Stomach (tissue), 9 donors: ENCODE measurements around the gene LRRC31. TPM values are rescaled to one million over a fixed set of nuclear protein-coding genes. Genes with fewer than 3 reads are reported as not detected.

ENCODE experiments used
- DNase-seq, 2 donors: peaks; one replicate each; pipeline versions ENCODE4 v3.0.0 to v3.0.0-alpha.2; 2013 to 2019
- H3K27ac ChIP-seq, 5 donors: fragments of 200-600 bp in 4 of 5; sonication (generic) in 4 of 5; one replicate each; pipeline ENCODE4 v1.5.1; 2013 to 2019; ENCODE audit warnings: mild to moderate bottlenecking in 1 of 5, moderate library complexity in 1 of 5
- H3K27me3 ChIP-seq, 3 donors: fragments of 200-600 bp; sonication (generic); one replicate each; pipeline ENCODE4 v1.5.1; 2017 to 2019; ENCODE audit warnings: mixed run types in 1 of 3
- H3K36me3 ChIP-seq, 4 donors: fragments of 200-600 bp; sonication (generic); 1 replicate in 3 of 4; 2 replicates in 1 of 4; pipeline ENCODE4 v1.5.1; 2016 to 2019
- H3K4me1 ChIP-seq, 4 donors: fragments of 200-600 bp; sonication (generic); one replicate each; pipeline ENCODE4 v1.5.1; 2016 to 2019
- H3K4me3 ChIP-seq, 4 donors: fragments of 200-600 bp; sonication (generic) in 3 of 4; one replicate each; pipeline ENCODE4 v1.5.1; 2016 to 2019; ENCODE audit warnings: mild to moderate bottlenecking in 1 of 4
- H3K9me3 ChIP-seq, 4 donors: fragments of 200-600 bp; sonication (generic); one replicate each; pipeline ENCODE4 v1.5.1; 2016 to 2019
- CTCF ChIP-seq, 7 experiments: fragments of 450-650 bp in 4 of 7; fragments of 200-600 bp in 3 of 7; sonication (generic) in 3 of 7; IDR thresholded peaks; one replicate each; pipeline ENCODE4 v1.5.1; 2016 to 2019; ENCODE audit warnings: antibody characterized with exemption in 7 of 7, control low read depth in 2 of 7, mild to moderate bottlenecking in 1 of 7
- EP300 ChIP-seq: sonication (generic); formaldehyde crosslinking; IDR thresholded peaks from one replicate; pipeline ENCODE4 v1.6.1; 2017; ENCODE audit warnings: antibody characterized with exemption
- POLR2A ChIP-seq, 4 donors: fragments of 450-650 bp; IDR thresholded peaks; one replicate each; pipeline ENCODE4 v1.6.1; 2016; ENCODE audit warnings: antibody characterized with exemption in 4 of 4, control low read depth in 2 of 4, mild to moderate bottlenecking in 1 of 4, moderate library complexity in 1 of 4
- POLR2AphosphoS5 ChIP-seq, 3 donors: sonication (generic); formaldehyde crosslinking; IDR thresholded peaks; one replicate each; pipeline ENCODE4 v1.6.1; 2016; ENCODE audit warnings: antibody characterized with exemption in 3 of 3
- WGBS, 5 donors: extraction: QIAGEN DNeasy Blood & Tissue Kit in 3 of 5; methylation state at CpG; one replicate each; pipeline versions ENCODE4 v1.1.5 to v1.1.7; 2013 to 2018; 5-methylcytosine and 5-hydroxymethylcytosine counted together
- intact Hi-C: fragments of 100-400 bp; cut with DNase I; formaldehyde crosslinking; loops from one replicate; pipeline ENCODE4 v1.15.1; 2023; ENCODE audit warnings: low total_unique reads
- polyA plus RNA-seq, 3 donors: library from polyadenylated mRNA; stranded (reverse); fragments of 200-250 nt; gene quantifications; one replicate each; pipeline ENCODE4 v1.2.3, GENCODE V29; 2013
- total RNA-seq, 5 donors: library from RNA; depleted of rRNA; stranded (reverse); fragments of >200 nt; gene quantifications; one replicate each; pipeline versions ENCODE4 v1.1.0 to v1.2.3, GENCODE V29; 2014 to 2016
- donor health status: healthy with polysubstance abuse.
- donor health status: Bipolar disorder and iron deficiency.
- donor health status: healthy.

Gene LRRC31
- total and polyA plus RNA-seq, 8 donors: 1.8 to 35.3 (median 9.9) TPM

GRCh38 chr3:169907944-169908343 lies 38.2 kb upstream of the LRRC31 start:
- Histone ChIP-seq H3K4me1 (peaks cover 0 to 14% (median 6%) of the 10 kb centered on the region in 4 donors), H3K27ac (no peak overlapping the region), H3K4me3 (no peak overlapping the region), H3K27me3 (no peaks in the 10 kb centered on the region), H3K9me3 (no peaks in the 10 kb centered on the region), H3K36me3 (no peaks in the 10 kb centered on the region)
- TF ChIP-seq CTCF (IDR thresholded peaks at IDR 0.05) (no peak), EP300 (no peak), POLR2A (IDR thresholded peaks at IDR 0.05) (no peak), POLR2AphosphoS5 (IDR thresholded peaks at IDR 0.05) (no peak)
- intact Hi-C loops: no loop called here
- no peak for DNase-seq
- WGBS, 5 donors: 89 to 95% (median 90%) methylated on average over 2 to 4 of the region's 4 CpGs

- no peak for TF ChIP-seq CTCF (IDR thresholded peaks at IDR 0.05)
- TF ChIP-seq POLR2AphosphoS5 (IDR thresholded peaks at IDR 0.05): no peak
- no peak for TF ChIP-seq EP300
- TF ChIP-seq POLR2A (IDR thresholded peaks at IDR 0.05): no peak
- H3K9me3 ChIP-seq: peaks cover 0 to 1% (median 0%) of the 10 kb centered on the region in 4 donors
- H3K4me3 ChIP-seq: no peak overlapping the region
- H3K36me3 ChIP-seq: no peaks in the 10 kb centered on the region
- intact Hi-C loops: no loop called here
- H3K27ac ChIP-seq: no peak overlapping the region
- no peak for DNase-seq
- H3K27me3 ChIP-seq: no peaks in the 10 kb centered on the region
- H3K4me1 ChIP-seq: peaks cover 0 to 14% (median 6%) of the 10 kb centered on the region in 4 donors
Measured at GRCh38 chr3:169907476-169907875, 37.7 kb upstream of the LRRC31 start.

- no peaks in the 10 kb centered on the region for H3K36me3 ChIP-seq
- H3K27ac ChIP-seq: no peak overlapping the region
- peaks cover 0 to 14% (median 6%) of the 10 kb centered on the region in 4 donors for H3K4me1 ChIP-seq
- DNase-seq: no peak
- no peak overlapping the region for H3K4me3 ChIP-seq
- H3K27me3 ChIP-seq: no peaks in the 10 kb centered on the region
- TF ChIP-seq CTCF (IDR thresholded peaks at IDR 0.05): no peak
- no peak for TF ChIP-seq POLR2A (IDR thresholded peaks at IDR 0.05)
- TF ChIP-seq POLR2AphosphoS5 (IDR thresholded peaks at IDR 0.05): no peak
- TF ChIP-seq EP300: no peak
- intact Hi-C loops: no loop called here
- 40 to 63% (median 45%) methylated on average over 6 of the region's 6 CpGs for WGBS, 5 donors
- peaks cover 0 to 20% (median 16%) of the 10 kb centered on the region in 4 donors for H3K9me3 ChIP-seq
Measured at GRCh38 chr3:169905404-169905803, 35.7 kb upstream of the LRRC31 start.

- H3K27me3 ChIP-seq: no peaks in the 10 kb centered on the region
- H3K36me3 ChIP-seq: no peaks in the 10 kb centered on the region
- H3K4me1 ChIP-seq: peaks cover 0 to 12% (median 6%) of the 10 kb centered on the region in 4 donors
- intact Hi-C loops: no loop called here
- DNase-seq: no peak
- no peak overlapping the region for H3K4me3 ChIP-seq
- peaks cover 0 to 21% (median 16%) of the 10 kb centered on the region in 4 donors for H3K9me3 ChIP-seq
- TF ChIP-seq EP300 (no peak), CTCF (IDR thresholded peaks at IDR 0.05) (no peak), POLR2AphosphoS5 (IDR thresholded peaks at IDR 0.05) (no peak)
- WGBS, 5 donors: 84 to 97% (median 97%) methylated on average over 1 of the region's 1 CpG
- H3K27ac ChIP-seq: no peak overlapping the region
Measured at GRCh38 chr3:169901453-169901852, 31.7 kb upstream of the LRRC31 start.
